Lower leg skin (tissue), 3 donors: Measurements from ENCODE around the gene SMIM27.
"Not testable (repeated sequence)": the region's sequence is repeated elsewhere in the genome, so short reads cannot be mapped to it uniquely, and the experiment has no call there.

ENCODE experiments used
- CTCF ChIP-seq, 3 donors: fragments of 450-650 bp; IDR thresholded peaks; one replicate each; pipeline ENCODE4 v1.5.1; 2016; ENCODE audit warnings: antibody characterized with exemption in 3 of 3, mild to moderate bottlenecking in 3 of 3, moderate library complexity in 2 of 3
- POLR2A ChIP-seq, 2 donors: fragments of 450-650 bp; IDR thresholded peaks; one replicate each; pipeline ENCODE4 v1.6.1; 2016 to 2017; ENCODE audit warnings: antibody characterized with exemption in 2 of 2, mild to moderate bottlenecking in 1 of 2, moderate library complexity in 1 of 2

- not testable (repeated sequence) for TF ChIP-seq CTCF, POLR2A (IDR thresholded peaks at IDR 0.05)
Measured at GRCh38 chr9:32548213-32548612, 3.9 kb upstream of the SMIM27 start.
